SK-N-SH (cell line): ENCODE results near the gene MYH10. TPM values are rescaled to one million over a fixed set of nuclear protein-coding genes. Genes with fewer than 3 reads are reported as not detected.

ENCODE experiments used
- polyA plus RNA-seq, 3 experiments: library from polyadenylated mRNA; depleted of rRNA; stranded (reverse); fragments of >200 nt; gene quantifications; 2 replicates each; pipeline ENCODE4 v1.2.3, GENCODE V29; 2012
- small RNA-seq, 7 experiments: library from RNA; depleted of rRNA; stranded (forward); fragments of <200 nt; gene quantifications; one replicate each; pipeline ENCODE3, GENCODE V24; 2012

The MYH10 gene
- polyA plus RNA-seq, 1 of the 3 experiments (the other 2 are of a cell fraction), result 64.2 TPM

Small RNAs within 50 kb of the gene (small RNA-seq; reads per million reads assigned to genes)
- 0 to 18.7 (median 12.2) reads per million in 7 experiments for gene RNU7-43P

Other genes with a start within 250 kb of the MYH10 start
- gene RPL26, start 247.5 kb downstream of the MYH10 start, polyA plus RNA-seq (2012; rRNA removed), result 4,770 and 5,684 TPM in 2 replicates
- gene RNF222, start 232.9 kb downstream of the MYH10 start, polyA plus RNA-seq (2012; rRNA removed), result not detected in 2 replicates
- 49.5 and 58.6 TPM in 2 replicates for gene NDEL1, start 194.8 kb downstream of the MYH10 start, polyA plus RNA-seq (2012; rRNA removed)
- gene CCDC42, start 114.1 kb upstream of the MYH10 start, polyA plus RNA-seq (2012; rRNA removed), result not detected in 2 replicates
- gene SPDYE4, start 127.8 kb upstream of the MYH10 start, polyA plus RNA-seq (2012; rRNA removed), result not detected in 2 replicates
- gene MFSD6L, start 168.6 kb upstream of the MYH10 start, polyA plus RNA-seq (2012; rRNA removed), result not detected in 2 replicates
- gene PIK3R6, start 236.9 kb upstream of the MYH10 start, polyA plus RNA-seq (2012; rRNA removed), result 0.03 and 0.06 TPM in 2 replicates